Measurements from ENCODE around the gene HEPHL1. TPM values are rescaled to one million over a fixed set of nuclear protein-coding genes. Genes with fewer than 3 reads are reported as not detected.

Gene HEPHL1
- polyA plus RNA-seq, 3 donors, result not detected

DNA sequence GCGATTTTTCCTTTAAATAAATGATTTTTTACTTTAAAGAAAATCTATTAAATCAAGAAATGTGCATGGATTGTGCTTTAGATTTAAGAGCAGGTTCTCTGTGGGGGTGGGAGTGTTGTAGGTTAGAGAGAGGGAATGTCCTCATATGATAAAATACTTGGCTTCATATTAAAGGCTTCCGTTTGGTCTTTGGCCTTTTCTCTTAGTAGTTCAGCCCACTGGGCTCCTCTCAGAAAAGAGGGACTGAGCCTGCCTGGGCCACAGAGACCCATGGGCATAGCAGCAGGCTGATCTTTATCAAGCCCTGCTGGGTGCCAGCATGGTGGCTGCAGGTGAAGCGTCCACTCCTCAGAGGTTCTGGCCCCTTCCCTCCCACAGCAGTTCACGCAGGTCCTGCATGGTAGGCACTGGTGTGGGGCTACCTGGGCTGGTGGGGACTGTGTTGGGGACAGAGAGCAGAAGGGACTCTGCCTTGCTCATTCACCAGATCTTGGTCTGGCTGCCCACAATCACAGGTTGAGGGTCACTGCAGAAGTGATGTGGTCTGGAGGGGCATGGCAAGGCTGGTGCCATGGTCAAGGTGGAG is 111.8 kb downstream of the HEPHL1 start:
- Histone ChIP-seq H3K9me3 (replicated peaks in 1 of 2; ENCODE audit: control insufficient read depth in 1 of 2, insufficient read depth in 1 of 2, low read length in 2 of 2) (peaks cover 0 to 10% of the 10 kb centered on the region in 2 donors), H3K27ac (ENCODE audit: low read depth in 1 of 2, low read length in 2 of 2) (no peak overlapping the region), H3K4me2 (replicated peaks; ENCODE audit: extremely low read depth, low read length, poor library complexity, severe bottlenecking) (no peak overlapping the region), H3K79me2 (ENCODE audit: insufficient read depth, low read length) (peaks cover 83% of the 10 kb centered on the region), H2AFZ (ENCODE audit: insufficient read depth, low read depth, low read length, poor library complexity, severe bottlenecking) (no peak overlapping the region), H3K4me3 (replicated peaks in 1 of 3; ENCODE audit: low read depth in 2 of 3, low read length in 3 of 3) (no peak overlapping the region), H4K20me1 (ENCODE audit: insufficient read depth, low read length) (peaks cover 78% of the 10 kb centered on the region), H3K36me3 (replicated peaks in 1 of 2; ENCODE audit: control insufficient read depth in 1 of 2, insufficient read depth in 2 of 2, low read length in 2 of 2) (no peaks in the 10 kb centered on the region), H3K9ac (ENCODE audit: insufficient read depth, low read length, poor library complexity, severe bottlenecking) (no peak overlapping the region), H3K27me3 (ENCODE audit: control insufficient read depth in 2 of 2, insufficient read depth in 2 of 2, low read length in 2 of 2) (no peaks in the 10 kb centered on the region), H3K4me1 (ENCODE audit: control insufficient read depth in 1 of 2, insufficient read depth in 2 of 2, low read length in 2 of 2) (peaks cover 74 to 84% of the 10 kb centered on the region in 2 donors)
- H3K27ac Mint-ChIP-seq, result no peak overlapping the region
- WGBS (ENCODE audit: insufficient coverage), result 100% methylated on average over 1 of the region's 4 CpGs
- H3K27me3 Mint-ChIP-seq (ENCODE audit: low read depth in 3 of 3), result no peaks in the 10 kb centered on the region
- H3K4me3 Mint-ChIP-seq, result no peak overlapping the region
- H3K9me3 Mint-ChIP-seq, result peaks cover 2 to 10% (median 6%) of the 10 kb centered on the region in 7 donors
- H3K4me1 Mint-ChIP-seq, result peaks cover 47% of the 10 kb centered on the region
- no peak for DNase-seq
- peaks cover 8 to 15% of the 10 kb centered on the region in 2 donors for H3K36me3 Mint-ChIP-seq
- intact Hi-C loops (cut with micrococcal nuclease), result no loop called here
- no peak for TF ChIP-seq CTCF (IDR thresholded peaks at IDR 0.05)

DNA sequence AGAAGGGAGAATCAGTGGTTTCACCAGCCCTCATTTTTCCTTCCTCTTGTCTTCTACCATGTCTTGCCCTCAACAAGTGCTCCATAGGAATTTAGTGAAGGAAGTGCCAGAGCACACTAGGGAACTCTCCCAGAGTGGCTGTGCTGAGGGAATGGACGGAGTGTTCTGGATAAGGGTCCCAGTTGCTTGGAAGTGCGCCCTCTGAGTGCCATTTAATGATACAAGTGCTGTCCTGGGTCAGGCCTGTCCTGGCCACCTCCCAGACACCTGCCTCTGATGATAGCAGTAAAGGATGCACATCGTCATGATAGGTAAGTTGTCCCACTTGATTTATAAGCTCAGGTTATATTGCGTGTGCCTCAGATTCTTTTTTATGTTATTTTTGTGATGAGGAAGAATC is 112.6 kb downstream of the HEPHL1 start:
- H3K9ac ChIP-seq (ENCODE audit: insufficient read depth, low read length, poor library complexity, severe bottlenecking), result no peak overlapping the region
- TF ChIP-seq CTCF (IDR thresholded peaks at IDR 0.05), result no peak
- H3K4me1 Mint-ChIP-seq, result peaks cover 42% of the 10 kb centered on the region
- WGBS (ENCODE audit: insufficient coverage), result 100% methylated on average over 4 of the region's 4 CpGs
- intact Hi-C loops (cut with micrococcal nuclease), result no loop called here
- H3K27me3 ChIP-seq (ENCODE audit: control insufficient read depth in 2 of 2, insufficient read depth in 2 of 2, low read length in 2 of 2), result no peaks in the 10 kb centered on the region
- H3K36me3 Mint-ChIP-seq, result peaks cover 8 to 15% of the 10 kb centered on the region in 2 donors
- peaks cover 0 to 10% of the 10 kb centered on the region in 2 donors for H3K9me3 ChIP-seq (replicated peaks in 1 of 2; ENCODE audit: control insufficient read depth in 1 of 2, insufficient read depth in 1 of 2, low read length in 2 of 2)
- no peak overlapping the region for H3K4me3 Mint-ChIP-seq
- no peak overlapping the region for H3K4me3 ChIP-seq (replicated peaks in 1 of 3; ENCODE audit: low read depth in 2 of 3, low read length in 3 of 3)
- H3K27ac ChIP-seq (ENCODE audit: low read depth in 1 of 2, low read length in 2 of 2), result peak overlapping the region in 1 of 2 donors; percentile 88
- H3K27me3 Mint-ChIP-seq (ENCODE audit: low read depth in 3 of 3), result no peaks in the 10 kb centered on the region
- no peak overlapping the region for H3K4me2 ChIP-seq (replicated peaks; ENCODE audit: extremely low read depth, low read length, poor library complexity, severe bottlenecking)
- H3K27ac Mint-ChIP-seq, result peak overlapping the region in 3 of 7 donors; percentile 32 to 83 (median 61)
- H3K36me3 ChIP-seq (replicated peaks in 1 of 2; ENCODE audit: control insufficient read depth in 1 of 2, insufficient read depth in 2 of 2, low read length in 2 of 2), result no peaks in the 10 kb centered on the region
- H3K4me1 ChIP-seq (ENCODE audit: control insufficient read depth in 1 of 2, insufficient read depth in 2 of 2, low read length in 2 of 2), result peaks cover 70 to 78% of the 10 kb centered on the region in 2 donors
- H3K9me3 Mint-ChIP-seq, result peaks cover 2 to 16% (median 6%) of the 10 kb centered on the region in 7 donors
- H2AFZ ChIP-seq (ENCODE audit: insufficient read depth, low read depth, low read length, poor library complexity, severe bottlenecking), result no peak overlapping the region
- peaks cover 87% of the 10 kb centered on the region for H4K20me1 ChIP-seq (ENCODE audit: insufficient read depth, low read length)
- no peak for DNase-seq
- peaks cover 92% of the 10 kb centered on the region for H3K79me2 ChIP-seq (ENCODE audit: insufficient read depth, low read length)

Measured in CD14-positive monocyte (primary cell).